Kidney (tissue), 14 donors: ENCODE measurements around the gene SEZ6L. TPM values are rescaled to one million over a fixed set of nuclear protein-coding genes. Genes with fewer than 3 reads are reported as not detected.

ENCODE experiments used
- DNase-seq, 5 donors: peaks; one replicate each; pipeline ENCODE4 v3.0.0-alpha.2; 2013 to 2020
- FAIRE-seq: peaks from 2 replicates; lab custom pipeline; 2012; peaks lifted over from hg19 to GRCh38; lab: Jason Lieb, UNC
- H3K27ac ChIP-seq, 2 donors: one replicate each; pipeline ENCODE4 v1.7.0; 2013; ENCODE audit warnings: low read depth in 2 of 2, low read length in 2 of 2, inconsistent platforms in 1 of 2
- H3K27me3 ChIP-seq: one replicate; pipeline ENCODE4 v1.7.1; 2013; ENCODE audit warnings: low read length, inconsistent platforms; ENCODE audit not compliant: control insufficient read depth, insufficient read depth
- H3K36me3 ChIP-seq, 3 donors: one replicate each; pipeline versions ENCODE4 v1.7.0 to v1.7.1; 2013; ENCODE audit warnings: low read length in 3 of 3, control low read depth in 1 of 3, inconsistent platforms in 1 of 3; ENCODE audit not compliant: insufficient read depth in 3 of 3, control insufficient read depth in 2 of 3
- H3K4me1 ChIP-seq, 3 donors: one replicate each; pipeline versions ENCODE4 v1.7.0 to v1.7.1; 2013; ENCODE audit warnings: low read length in 3 of 3, inconsistent platforms in 1 of 3, low read depth in 1 of 3; ENCODE audit not compliant: control insufficient read depth in 2 of 3, insufficient read depth in 2 of 3
- H3K4me3 ChIP-seq, 3 donors: one replicate each; pipeline versions ENCODE4 v1.7.0 to v1.8.1; 2013; ENCODE audit warnings: low read length in 3 of 3, control low read depth in 1 of 3, inconsistent platforms in 1 of 3
- H3K9ac ChIP-seq, 3 donors: one replicate each; pipeline versions ENCODE4 v1.7.0 to v1.7.1; 2013; ENCODE audit warnings: low read length in 3 of 3, control low read depth in 1 of 3, inconsistent platforms in 1 of 3
- H3K9me3 ChIP-seq, 3 donors: one replicate each; pipeline versions ENCODE4 v1.7.0 to v1.7.1; 2013; ENCODE audit warnings: low read length in 3 of 3, control low read depth in 1 of 3, inconsistent platforms in 1 of 3; ENCODE audit not compliant: control insufficient read depth in 2 of 3, insufficient read depth in 1 of 3
- CTCF ChIP-seq: IDR thresholded peaks from 3 replicates; pipeline ENCODE4 v1.5.1; 2012; ENCODE audit warnings: mild to moderate bottlenecking, moderate library complexity, borderline replicate concordance; ENCODE audit not compliant: insufficient read depth; ENCODE audit errors: extremely low read depth
- intact Hi-C: fragments of 100-400 bp; cut with DNase I; formaldehyde crosslinking; loops from one replicate; pipeline ENCODE4 v1.11.1; 2022
- polyA plus RNA-seq: library from polyadenylated mRNA; stranded (reverse); fragments of 350-450 nt; fragmentation: Illumina TruSeq; extraction: RNeasy Lipid Tissue Mini Kit (QIAGEN cat#74804); gene quantifications from one replicate; pipeline ENCODE4 v1.2.3, GENCODE V29; 2014; ENCODE audit warnings: low read depth, low replicate concordance; ENCODE audit not compliant: insufficient read depth
- total RNA-seq: library from RNA; stranded (reverse); fragmentation: NEBNext Ultra II Directional; extraction: Animal tissue kit (Norgen Biotek cat#: 25700); gene quantifications from one replicate; pipeline ENCODE4 v1.2.1, GENCODE V29; 2021
- donor health status: control.
- donor health status: control.
- donor health status: control.
- donor health status: control.
- donor health status: control.
- donor health status: DM: yes; HTN: yes; CAD: no.
- donor health status: Normal renal cell carcinoma (clear cell type).

SEZ6L gene
- total and polyA plus RNA-seq, 2 donors from 2014 or later, result 0.09 to 0.19 TPM

- TF ChIP-seq CTCF, result no peak
- H3K4me1 ChIP-seq, result no peaks in the 10 kb centered on the region
- no peak overlapping the region for H3K27ac ChIP-seq
- no peak for DNase-seq
- no peaks in the 10 kb centered on the region for H3K36me3 ChIP-seq
- no peaks in the 10 kb centered on the region for H3K27me3 ChIP-seq
- H3K9me3 ChIP-seq, result no peaks in the 10 kb centered on the region
- H3K4me3 ChIP-seq, result no peak overlapping the region
- no peak overlapping the region for H3K9ac ChIP-seq
- intact Hi-C loops, result no loop called here
- FAIRE-seq, result no peak
Measured at GRCh38 chr22:26194313-26194712, 25.1 kb downstream of the SEZ6L start.

- no peak for FAIRE-seq
Measured at GRCh38 chr22:26194877-26195276, 25.6 kb downstream of the SEZ6L start.

GRCh38 chr22:26196657-26197056, 27.4 kb downstream of the SEZ6L start:
- no peak for FAIRE-seq
- H3K9ac ChIP-seq, result no peak overlapping the region
- intact Hi-C loops, result no loop called here

More at GRCh38 chr22:26194877-26195276, 25.6 kb downstream of the SEZ6L start:
- no peak for DNase-seq
- no peaks in the 10 kb centered on the region for H3K36me3 ChIP-seq
- H3K9ac ChIP-seq, result no peak overlapping the region
- H3K4me3 ChIP-seq, result no peak overlapping the region
- H3K27ac ChIP-seq, result no peak overlapping the region
- intact Hi-C loops, result no loop called here
- TF ChIP-seq CTCF, result no peak
- no peaks in the 10 kb centered on the region for H3K4me1 ChIP-seq
- H3K9me3 ChIP-seq, result no peaks in the 10 kb centered on the region
- no peaks in the 10 kb centered on the region for H3K27me3 ChIP-seq

More at GRCh38 chr22:26196657-26197056, 27.4 kb downstream of the SEZ6L start:
- Histone ChIP-seq H3K36me3 (no peaks in the 10 kb centered on the region), H3K27ac (no peak overlapping the region), H3K27me3 (no peaks in the 10 kb centered on the region), H3K4me3 (no peak overlapping the region), H3K4me1 (no peaks in the 10 kb centered on the region), H3K9me3 (no peaks in the 10 kb centered on the region)
- TF ChIP-seq CTCF, result no peak
- no peak for DNase-seq
